IMR-90 (cell line): ENCODE data around the gene EFCAB9. TPM values are rescaled to one million over a fixed set of nuclear protein-coding genes. Genes with fewer than 3 reads are reported as not detected.
A peak's percentile ranks its signal among the peaks of the same experiment; 100 is the strongest.

Source experiments
- ATAC-seq: fragments of 200-7000 bp; cut with Tn5 transposase; 2 replicates; pipeline ENCODE4 v1.9.1; 2020; ENCODE audit warnings: low read depth, mild to moderate bottlenecking, moderate library complexity
- BruUV-seq: library from RNA; stranded (reverse); fragments of 400-500 nt; replicated peaks from 2 replicates; lab custom pipeline; 2021; lab: Mats Ljungman, UMichigan
- CTCF ChIA-PET: fragments of 300-600 bp; formaldehyde crosslinking; extraction: SDS; loops from one replicate; lab custom pipeline; 2021; ENCODE audit warnings: antibody characterized with exemption; lab: Yijun Ruan, JAX
- POLR2A ChIA-PET: fragments of 300-600 bp; sonication (Branson Sonifier 250); formaldehyde crosslinking; loops from one replicate; lab custom pipeline; 2022; ENCODE audit warnings: antibody characterized with exemption; ENCODE audit not compliant: unreplicated experiment; lab: Charles Lee
- DNase-seq: peaks from one replicate; pipeline ENCODE4 v3.0.0; 2013
- H2AFZ ChIP-seq: replicated peaks from 2 replicates; pipeline ENCODE3; 2013; ENCODE audit warnings: low read length, mild to moderate bottlenecking; ENCODE audit not compliant: poor library complexity
- H2AK5ac ChIP-seq: 2 replicates; pipeline ENCODE4 v1.6.1; 2013; ENCODE audit warnings: low read depth, low read length, inconsistent platforms
- H2AK9ac ChIP-seq: replicated peaks from 2 replicates; pipeline ENCODE3; 2013; ENCODE audit warnings: mild to moderate bottlenecking, low read depth, low read length, moderate library complexity; ENCODE audit not compliant: poor library complexity
- H2BK120ac ChIP-seq: 2 replicates; pipeline ENCODE4 v1.6.1; 2013; ENCODE audit warnings: low read depth, low read length, inconsistent platforms
- H2BK15ac ChIP-seq: 3 replicates; pipeline ENCODE4 v1.6.1; 2013; ENCODE audit warnings: low read depth, low read length, inconsistent platforms
- H2BK20ac ChIP-seq: 2 replicates; pipeline ENCODE4 v1.6.1; 2013; ENCODE audit warnings: low read depth, mild to moderate bottlenecking, inconsistent platforms, low read length, moderate library complexity
- H2BK5ac ChIP-seq: 2 replicates; pipeline ENCODE4 v1.6.1; 2013; ENCODE audit warnings: mild to moderate bottlenecking, low read depth, low read length, inconsistent platforms; ENCODE audit not compliant: poor library complexity, severe bottlenecking
- H3K14ac ChIP-seq: replicated peaks from 2 replicates; pipeline ENCODE4 v1.6.1; 2013; ENCODE audit warnings: low read depth, low read length, inconsistent platforms
- H3K18ac ChIP-seq: 2 replicates; pipeline ENCODE4 v1.6.1; 2013; ENCODE audit warnings: low read depth, low read length, control low read depth
- H3K23ac ChIP-seq: 2 replicates; pipeline ENCODE4 v1.6.1; 2013; ENCODE audit warnings: low read depth, low read length, inconsistent platforms
- H3K27ac ChIP-seq: 2 replicates; pipeline ENCODE4 v1.5.1; 2013; ENCODE audit warnings: mild to moderate bottlenecking, control low read depth, low read length; ENCODE audit not compliant: insufficient read depth
- H3K27me3 ChIP-seq: 2 replicates; pipeline ENCODE4 v1.6.1; 2013; ENCODE audit warnings: low read length; ENCODE audit not compliant: control insufficient read depth, insufficient read depth
- H3K36me3 ChIP-seq: 2 replicates; pipeline ENCODE4 v1.6.1; 2013; ENCODE audit warnings: low read length, mixed read lengths; ENCODE audit not compliant: control insufficient read depth, insufficient read depth
- H3K4ac ChIP-seq: 2 replicates; pipeline ENCODE4 v1.6.1; 2013; ENCODE audit warnings: low read depth, low read length, inconsistent platforms
- H3K4me1 ChIP-seq: 2 replicates; pipeline ENCODE4 v1.6.1; 2013; ENCODE audit warnings: low read length, mixed read lengths; ENCODE audit not compliant: control insufficient read depth, insufficient read depth
- H3K4me2 ChIP-seq: 2 replicates; pipeline ENCODE4 v1.6.1; 2013; ENCODE audit warnings: low read depth, mild to moderate bottlenecking, control low read depth, low read length, moderate library complexity
- H3K4me3 ChIP-seq: 2 replicates; pipeline ENCODE4 v1.5.1; 2013; ENCODE audit warnings: low read depth, mild to moderate bottlenecking, control low read depth, low read length, moderate library complexity; ENCODE audit not compliant: insufficient read depth
- H3K56ac ChIP-seq: 2 replicates; pipeline ENCODE4 v1.6.1; 2013; ENCODE audit warnings: low read length, inconsistent platforms; ENCODE audit not compliant: insufficient read depth; ENCODE audit errors: extremely low read depth
- H3K79me1 ChIP-seq, 2 experiments: 2 replicates each; pipeline ENCODE4 v1.6.1; 2013; ENCODE audit warnings: low read length in 2 of 2, inconsistent platforms in 1 of 2, low read depth in 1 of 2
- H3K9ac ChIP-seq: 2 replicates; pipeline ENCODE4 v1.6.1; 2013; ENCODE audit warnings: low read depth, low read length, control low read depth
- H3K9me1 ChIP-seq: 2 replicates; pipeline ENCODE4 v1.6.1; 2013; ENCODE audit warnings: low read length, inconsistent platforms; ENCODE audit not compliant: insufficient read depth
- H3K9me3 ChIP-seq: 2 replicates; pipeline ENCODE4 v1.6.1; 2013; ENCODE audit warnings: low read length; ENCODE audit not compliant: control insufficient read depth, insufficient read depth
- H4K20me1 ChIP-seq: 2 replicates; pipeline ENCODE4 v1.6.1; 2013; ENCODE audit warnings: low read length, inconsistent platforms; ENCODE audit not compliant: insufficient read depth
- H4K5ac ChIP-seq: 2 replicates; pipeline ENCODE4 v1.6.1; 2013; ENCODE audit warnings: mild to moderate bottlenecking, low read depth, low read length, control low read depth
- H4K8ac ChIP-seq, 2 experiments: 2 replicates each; pipeline ENCODE4 v1.6.1; 2013; ENCODE audit warnings: low read depth in 2 of 2, low read length in 2 of 2, control low read depth in 1 of 2, inconsistent platforms in 1 of 2
- H4K91ac ChIP-seq: 2 replicates; pipeline ENCODE4 v1.6.1; 2013; ENCODE audit warnings: low read depth, low read length, inconsistent platforms; ENCODE audit not compliant: insufficient read depth
- BHLHE40 ChIP-seq: fragments of 150-350 bp; IDR thresholded peaks from 2 replicates; pipeline ENCODE4 v1.6.1; 2016; ENCODE audit warnings: mild to moderate bottlenecking, low read depth, low read length
- CEBPB ChIP-seq: IDR thresholded peaks from 2 replicates; pipeline ENCODE4 v1.6.1; 2012; ENCODE audit warnings: low read depth, low read length, improper control_type of control experiment
- CHD1 ChIP-seq: IDR thresholded peaks from 2 replicates; pipeline ENCODE4 v1.6.1; 2012; ENCODE audit warnings: low read depth, low read length, improper control_type of control experiment
- ELK1 ChIP-seq: fragments of 150-350 bp; IDR thresholded peaks from 2 replicates; pipeline ENCODE4 v1.6.1; 2016; ENCODE audit warnings: low read depth, mild to moderate bottlenecking, low read length, moderate library complexity, borderline replicate concordance
- FOS ChIP-seq: fragments of 150-350 bp; IDR thresholded peaks from 2 replicates; pipeline ENCODE4 v1.6.1; 2016; ENCODE audit warnings: low read depth, low read length
- MAFK ChIP-seq: IDR thresholded peaks from 2 replicates; pipeline ENCODE4 v1.6.1; 2012; ENCODE audit warnings: low read depth, low read length, improper control_type of control experiment
- MAZ ChIP-seq: IDR thresholded peaks from 2 replicates; pipeline ENCODE4 v1.6.1; 2012; ENCODE audit warnings: low read depth, mild to moderate bottlenecking, low read length, improper control_type of control experiment, moderate library complexity, borderline replicate concordance
- MXI1 ChIP-seq: IDR thresholded peaks from 2 replicates; pipeline ENCODE4 v1.6.1; 2012; ENCODE audit warnings: low read depth, mild to moderate bottlenecking, low read length, moderate library complexity, borderline replicate concordance
- NFE2L2 ChIP-seq: fragments of 150-350 bp; IDR thresholded peaks from 2 replicates; pipeline ENCODE4 v1.6.1; 2016; ENCODE audit warnings: low read depth, mild to moderate bottlenecking, low read length
- POLR2A ChIP-seq: IDR thresholded peaks from 2 replicates; pipeline ENCODE4 v1.6.1; 2012; ENCODE audit warnings: mild to moderate bottlenecking, low read depth, low read length
- RAD21 ChIP-seq: IDR thresholded peaks from 2 replicates; pipeline ENCODE4 v1.6.1; 2012; ENCODE audit warnings: low read length, improper control_type of control experiment
- RCOR1 ChIP-seq: IDR thresholded peaks from 2 replicates; pipeline ENCODE4 v1.6.1; 2012; ENCODE audit warnings: mild to moderate bottlenecking, low read length, improper control_type of control experiment; ENCODE audit not compliant: insufficient replicate concordance
- RFX5 ChIP-seq: IDR thresholded peaks from 2 replicates; pipeline ENCODE4 v1.8.0; 2012; ENCODE audit warnings: low read depth, mild to moderate bottlenecking, low read length, moderate library complexity
- SMC3 ChIP-seq: fragments of 150-350 bp; IDR thresholded peaks from 2 replicates; pipeline ENCODE4 v1.6.1; 2016; ENCODE audit warnings: low read depth, mild to moderate bottlenecking, antibody characterized with exemption, low read length, moderate library complexity
- WGBS, 2 experiments: methylation state at CpG; one replicate each; pipeline versions ENCODE4 v1.1.5 to v1.1.7; 2013; ENCODE audit warnings: missing lambda C conversion rate in 2 of 2; ENCODE audit not compliant: insufficient read length in 1 of 2; ENCODE audit errors: extremely low coverage in 2 of 2; 5-methylcytosine and 5-hydroxymethylcytosine counted together
- dilution Hi-C: fragments of 300-500 bp; cut with HindIII; formaldehyde crosslinking; loops from one replicate; pipeline ENCODE4 v1.14.3; 2018; ENCODE audit warnings: low sequenced_read_pairs; ENCODE audit not compliant: unreplicated experiment
- in situ Hi-C: fragments of 300-500 bp; cut with MboI; formaldehyde crosslinking; loops from 3 replicates; pipeline ENCODE4 v1.14.3; 2019; ENCODE audit warnings: low sequenced_read_pairs, inconsistent platforms, mixed read lengths
- intact Hi-C: fragments of 100-400 bp; cut with micrococcal nuclease; formaldehyde crosslinking; loops from 2 replicates; pipeline ENCODE4 v1.10.0; 2022
- polyA plus RNA-seq, 3 experiments: library from polyadenylated mRNA; depleted of rRNA; stranded (reverse); fragments of >200 nt; gene quantifications; 2 replicates each; pipeline ENCODE4 v1.2.3, GENCODE V29; 2012; ENCODE audit warnings: low replicate concordance in 1 of 3
- total RNA-seq: library from RNA; depleted of rRNA; stranded (reverse); fragments of >200 nt; gene quantifications from 2 replicates; pipeline ENCODE4 v1.2.3, GENCODE V29; 2012
- TF ChIP-seq, protein P1 (sequence below): fragments of 150-350 bp; IDR thresholded peaks from 2 replicates; pipeline ENCODE4 v1.6.1; 2017; ENCODE audit warnings: mild to moderate bottlenecking, antibody characterized with exemption, low read length, low read depth
- TF ChIP-seq, protein P2 (sequence below): conservative IDR thresholded peaks from 2 replicates; pipeline ENCODE4 v1.5.1; 2012; ENCODE audit warnings: mild to moderate bottlenecking, low read depth, low read length, improper control_type of control experiment

Gene EFCAB9
- total and polyA plus RNA-seq, 2 of the 4 experiments (the other 2 are of a cell fraction), result not detected

- Histone ChIP-seq H4K5ac (no peak overlapping the region), H3K9me3 (no peaks in the 10 kb centered on the region), H3K27ac (no peak overlapping the region), H3K18ac (no peak overlapping the region), H3K23ac (no peak overlapping the region), H3K9ac (no peak overlapping the region), H2BK5ac (no peak overlapping the region), H3K9me1 (peaks cover 40% of the 10 kb centered on the region), H4K20me1 (peaks cover 49% of the 10 kb centered on the region), H3K79me1 (peaks cover 27 to 71% of the 10 kb centered on the region in 2 experiments), H3K36me3 (no peaks in the 10 kb centered on the region), H3K14ac (no peak overlapping the region), H2AK5ac (peak overlapping the region; percentile 59; the same call in 1 of the 2 replicates), H2AFZ (no peak overlapping the region), H2BK20ac (no peak overlapping the region), H3K56ac (no peak overlapping the region), H2AK9ac (peak overlapping the region; percentile 82), H3K4ac (no peak overlapping the region), H3K4me2 (no peak overlapping the region), H3K4me3 (no peak overlapping the region), H2BK120ac (no peak overlapping the region), H3K27me3 (no peaks in the 10 kb centered on the region), H4K8ac (no peak overlapping the region), H3K4me1 (peaks cover 12% of the 10 kb centered on the region), H2BK15ac (no peak overlapping the region), H4K91ac (no peak overlapping the region)
- no TSS peak for BruUV-seq
- dilution Hi-C loops, result no loop called here
- ChIA-PET POLR2A (no interaction called here), CTCF (interaction anchor here (1.0 to 2.0 kb wide), 2 partner anchors 11 to 120 kb away, joined by 3 to 5 read pairs; no protein-coding TSS in a partner anchor)
- in situ Hi-C loops, result no loop called here
- intact Hi-C loops, result no loop called here
- WGBS, 2 experiments, result 50% methylated on average over 1 of the region's 5 CpGs; no CpG with 5 or more reads in 1 of the 2 experiments
- TF ChIP-seq POLR2A (no peak), SMC3 (no peak), NFE2L2 (no peak), CHD1 (no peak), MXI1 (no peak), RFX5 (no peak), MAZ (no peak), ELK1 (no peak), CEBPB (no peak), RAD21 (no peak), FOS (no peak), MAFK (no peak), BHLHE40 (no peak), RCOR1 (no peak)
- TF ChIP-seq, protein P1, sequence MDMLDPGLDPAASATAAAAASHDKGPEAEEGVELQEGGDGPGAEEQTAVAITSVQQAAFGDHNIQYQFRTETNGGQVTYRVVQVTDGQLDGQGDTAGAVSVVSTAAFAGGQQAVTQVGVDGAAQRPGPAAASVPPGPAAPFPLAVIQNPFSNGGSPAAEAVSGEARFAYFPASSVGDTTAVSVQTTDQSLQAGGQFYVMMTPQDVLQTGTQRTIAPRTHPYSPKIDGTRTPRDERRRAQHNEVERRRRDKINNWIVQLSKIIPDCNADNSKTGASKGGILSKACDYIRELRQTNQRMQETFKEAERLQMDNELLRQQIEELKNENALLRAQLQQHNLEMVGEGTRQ, result no peak
- TF ChIP-seq, protein P2, sequence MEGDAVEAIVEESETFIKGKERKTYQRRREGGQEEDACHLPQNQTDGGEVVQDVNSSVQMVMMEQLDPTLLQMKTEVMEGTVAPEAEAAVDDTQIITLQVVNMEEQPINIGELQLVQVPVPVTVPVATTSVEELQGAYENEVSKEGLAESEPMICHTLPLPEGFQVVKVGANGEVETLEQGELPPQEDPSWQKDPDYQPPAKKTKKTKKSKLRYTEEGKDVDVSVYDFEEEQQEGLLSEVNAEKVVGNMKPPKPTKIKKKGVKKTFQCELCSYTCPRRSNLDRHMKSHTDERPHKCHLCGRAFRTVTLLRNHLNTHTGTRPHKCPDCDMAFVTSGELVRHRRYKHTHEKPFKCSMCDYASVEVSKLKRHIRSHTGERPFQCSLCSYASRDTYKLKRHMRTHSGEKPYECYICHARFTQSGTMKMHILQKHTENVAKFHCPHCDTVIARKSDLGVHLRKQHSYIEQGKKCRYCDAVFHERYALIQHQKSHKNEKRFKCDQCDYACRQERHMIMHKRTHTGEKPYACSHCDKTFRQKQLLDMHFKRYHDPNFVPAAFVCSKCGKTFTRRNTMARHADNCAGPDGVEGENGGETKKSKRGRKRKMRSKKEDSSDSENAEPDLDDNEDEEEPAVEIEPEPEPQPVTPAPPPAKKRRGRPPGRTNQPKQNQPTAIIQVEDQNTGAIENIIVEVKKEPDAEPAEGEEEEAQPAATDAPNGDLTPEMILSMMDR, result no peak
- no peak for ATAC-seq
- no peak for DNase-seq
These were observed 31.0 kb upstream of the EFCAB9 start for GRCh38 chr5:172162987-172163343.
